Measurements from ENCODE around the gene RHOBTB1. TPM values are rescaled to one million over a fixed set of nuclear protein-coding genes. Genes with fewer than 3 reads are reported as not detected.

Gene RHOBTB1
- total RNA-seq, 2 experiments from 2014 or later: not detected

DNA sequence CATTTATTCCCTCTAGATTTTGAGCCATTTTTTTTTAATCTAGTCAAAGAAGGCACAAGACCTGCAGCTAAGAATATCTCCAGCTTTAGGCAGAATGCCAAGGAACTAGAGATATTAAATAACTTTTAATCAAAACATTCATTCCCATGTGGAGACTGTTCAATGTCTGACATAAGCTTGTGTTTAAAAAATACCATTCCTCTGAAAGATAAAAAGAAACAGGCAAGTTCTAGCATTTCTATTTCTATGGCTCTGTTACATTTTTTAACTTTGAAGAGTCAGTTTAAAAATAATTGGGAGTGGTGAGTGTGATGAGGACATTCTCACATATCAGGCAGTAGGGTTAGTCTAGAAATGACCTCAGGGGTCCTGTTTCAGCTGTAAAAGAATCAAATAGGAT lies 48.0 kb downstream of the RHOBTB1 start:
- ATAC-seq (ENCODE audit: poor library complexity): no peak
- Mint-ChIP-seq H3K27me3 (peaks cover 6% of the 10 kb centered on the region), H3K36me3 (ENCODE audit: low read depth) (no peaks in the 10 kb centered on the region), H3K9me3 (no peaks in the 10 kb centered on the region), H3K27ac (no peak overlapping the region), H3K4me1 (ENCODE audit: low read depth) (no peaks in the 10 kb centered on the region), H3K4me3 (no peak overlapping the region)
- Histone ChIP-seq H3K36me3 (ENCODE audit: insufficient read depth, low read length) (no peaks in the 10 kb centered on the region), H3K27ac (ENCODE audit: low read depth in 1 of 2, low read length in 2 of 2) (no peak overlapping the region), H3K9me3 (ENCODE audit: control insufficient read depth in 1 of 2, insufficient read depth in 1 of 2, low read length in 2 of 2) (no peaks in the 10 kb centered on the region), H3K4me1 (ENCODE audit: insufficient read depth, low read length) (no peaks in the 10 kb centered on the region), H3K4me3 (ENCODE audit: low read length) (no peak overlapping the region), H3K27me3 (ENCODE audit: control insufficient read depth in 1 of 2, insufficient read depth in 2 of 2, low read length in 2 of 2) (no peaks in the 10 kb centered on the region)
- ChIA-PET CTCF (interaction anchor here (1.3 kb wide), 1 partner anchor 11 kb away, joined by 5 read pairs; no protein-coding TSS in a partner anchor), POLR2A (no interaction called here)
- TF ChIP-seq, protein P1, sequence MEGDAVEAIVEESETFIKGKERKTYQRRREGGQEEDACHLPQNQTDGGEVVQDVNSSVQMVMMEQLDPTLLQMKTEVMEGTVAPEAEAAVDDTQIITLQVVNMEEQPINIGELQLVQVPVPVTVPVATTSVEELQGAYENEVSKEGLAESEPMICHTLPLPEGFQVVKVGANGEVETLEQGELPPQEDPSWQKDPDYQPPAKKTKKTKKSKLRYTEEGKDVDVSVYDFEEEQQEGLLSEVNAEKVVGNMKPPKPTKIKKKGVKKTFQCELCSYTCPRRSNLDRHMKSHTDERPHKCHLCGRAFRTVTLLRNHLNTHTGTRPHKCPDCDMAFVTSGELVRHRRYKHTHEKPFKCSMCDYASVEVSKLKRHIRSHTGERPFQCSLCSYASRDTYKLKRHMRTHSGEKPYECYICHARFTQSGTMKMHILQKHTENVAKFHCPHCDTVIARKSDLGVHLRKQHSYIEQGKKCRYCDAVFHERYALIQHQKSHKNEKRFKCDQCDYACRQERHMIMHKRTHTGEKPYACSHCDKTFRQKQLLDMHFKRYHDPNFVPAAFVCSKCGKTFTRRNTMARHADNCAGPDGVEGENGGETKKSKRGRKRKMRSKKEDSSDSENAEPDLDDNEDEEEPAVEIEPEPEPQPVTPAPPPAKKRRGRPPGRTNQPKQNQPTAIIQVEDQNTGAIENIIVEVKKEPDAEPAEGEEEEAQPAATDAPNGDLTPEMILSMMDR (IDR thresholded peaks at IDR 0.05): no peak
- DNase-seq: no peak
- intact Hi-C loops (cut with DNase I, micrococcal nuclease): no loop called here

DNA sequence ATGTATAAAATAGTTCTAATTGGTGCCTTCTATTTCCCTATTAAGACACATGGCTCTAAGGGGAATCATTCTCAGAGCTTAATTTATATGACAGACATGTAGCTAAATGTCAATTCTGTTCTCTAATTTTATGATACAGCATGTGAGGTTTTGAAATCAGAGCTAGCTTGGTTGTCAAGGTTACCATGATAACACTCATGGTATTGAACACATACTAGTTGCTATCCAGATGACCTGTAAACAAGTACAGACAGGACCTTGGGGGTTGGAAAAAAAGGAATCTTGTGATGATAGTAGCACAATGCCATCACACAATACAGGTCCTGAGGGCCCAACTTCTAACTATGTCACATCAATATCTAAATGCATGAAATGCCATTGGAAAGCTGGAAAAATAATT lies 49.2 kb downstream of the RHOBTB1 start:
- TF ChIP-seq, protein P1 (IDR thresholded peaks at IDR 0.05): no peak
- H3K4me3 Mint-ChIP-seq: no peak overlapping the region
- no peak for ATAC-seq (ENCODE audit: poor library complexity)
- POLR2A ChIA-PET: no interaction called here
- Histone ChIP-seq H3K4me1 (ENCODE audit: insufficient read depth, low read length) (no peaks in the 10 kb centered on the region), H3K27me3 (ENCODE audit: control insufficient read depth in 1 of 2, insufficient read depth in 2 of 2, low read length in 2 of 2) (no peaks in the 10 kb centered on the region), H3K27ac (ENCODE audit: low read depth in 1 of 2, low read length in 2 of 2) (no peak overlapping the region), H3K4me3 (ENCODE audit: low read length) (no peak overlapping the region), H3K9me3 (ENCODE audit: control insufficient read depth in 1 of 2, insufficient read depth in 1 of 2, low read length in 2 of 2) (no peaks in the 10 kb centered on the region), H3K36me3 (ENCODE audit: insufficient read depth, low read length) (no peaks in the 10 kb centered on the region)
- H3K27me3 Mint-ChIP-seq: peaks cover 6% of the 10 kb centered on the region
- H3K9me3 Mint-ChIP-seq: no peaks in the 10 kb centered on the region
- CTCF ChIA-PET: no interaction called here
- H3K4me1 Mint-ChIP-seq (ENCODE audit: low read depth): no peaks in the 10 kb centered on the region
- H3K36me3 Mint-ChIP-seq (ENCODE audit: low read depth): no peaks in the 10 kb centered on the region
- no peak overlapping the region for H3K27ac Mint-ChIP-seq
- intact Hi-C loops (cut with DNase I, micrococcal nuclease): no loop called here
- DNase-seq: no peak

DNA sequence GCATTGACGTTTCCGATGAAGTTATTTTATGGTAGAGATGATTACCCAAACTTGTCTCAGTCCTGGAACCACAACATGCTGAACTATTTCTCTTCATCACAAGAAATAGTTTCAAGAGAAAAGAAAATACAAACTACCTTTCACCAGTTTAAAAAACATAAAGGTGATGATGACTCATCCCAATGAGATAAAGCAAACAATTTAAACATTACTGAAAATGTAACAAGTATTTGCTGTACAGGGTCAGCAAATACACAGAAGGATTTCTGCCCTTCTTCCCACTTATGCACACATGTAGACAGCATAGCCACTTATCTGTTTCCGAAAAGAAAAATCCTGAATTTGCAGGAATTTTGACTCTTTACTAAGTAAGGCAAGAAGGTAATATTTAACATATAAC lies 50.8 kb downstream of the RHOBTB1 start:
- Mint-ChIP-seq H3K9me3 (no peaks in the 10 kb centered on the region), H3K36me3 (ENCODE audit: low read depth) (no peaks in the 10 kb centered on the region), H3K27ac (no peak overlapping the region), H3K27me3 (peaks cover 6% of the 10 kb centered on the region), H3K4me1 (ENCODE audit: low read depth) (no peaks in the 10 kb centered on the region), H3K4me3 (no peak overlapping the region)
- CTCF ChIA-PET: no interaction called here
- Histone ChIP-seq H3K27me3 (ENCODE audit: control insufficient read depth in 1 of 2, insufficient read depth in 2 of 2, low read length in 2 of 2) (no peaks in the 10 kb centered on the region), H3K4me1 (ENCODE audit: insufficient read depth, low read length) (no peaks in the 10 kb centered on the region), H3K9me3 (ENCODE audit: control insufficient read depth in 1 of 2, insufficient read depth in 1 of 2, low read length in 2 of 2) (no peaks in the 10 kb centered on the region), H3K27ac (ENCODE audit: low read depth in 1 of 2, low read length in 2 of 2) (no peak overlapping the region), H3K4me3 (ENCODE audit: low read length) (no peak overlapping the region), H3K36me3 (ENCODE audit: insufficient read depth, low read length) (no peaks in the 10 kb centered on the region)
- ATAC-seq (ENCODE audit: poor library complexity) (no peak), DNase-seq (no peak)
- TF ChIP-seq, protein P1 (IDR thresholded peaks at IDR 0.05): no peak
- POLR2A ChIA-PET: no interaction called here
- intact Hi-C loops (cut with DNase I, micrococcal nuclease): no loop called here

Measured in CD4-positive, alpha-beta T cell (primary cell).